Transverse colon (tissue), 4 donors: ENCODE data around the gene ATAD3C.

Experiments
- POLR2A ChIP-seq: fragments of 450-650 bp; IDR thresholded peaks from one replicate; pipeline ENCODE4 v1.6.1; 2016; ENCODE audit warnings: antibody characterized with exemption, mild to moderate bottlenecking, moderate library complexity
- POLR2AphosphoS5 ChIP-seq, 3 donors: sonication (generic); formaldehyde crosslinking; IDR thresholded peaks; one replicate each; pipeline ENCODE4 v1.6.1; 2016; ENCODE audit warnings: antibody characterized with exemption in 3 of 3
- TF ChIP-seq, protein P1 (sequence below), 5 experiments: fragments of 200-600 bp in 3 of 5; fragments of 450-650 bp in 2 of 5; sonication (generic) in 3 of 5; IDR thresholded peaks; 1 replicate in 2 of 5; 2 replicates in 3 of 5; pipeline ENCODE4 v1.5.1; 2016 to 2017; ENCODE audit warnings: antibody characterized with exemption in 5 of 5, inconsistent platforms in 3 of 5, mild to moderate bottlenecking in 2 of 5, moderate library complexity in 1 of 5

GRCh38 chr1:1435106-1435903 lies 14.2 kb upstream of the ATAD3C start, which contains the start of gene VWA1:
- TF ChIP-seq, protein P1, sequence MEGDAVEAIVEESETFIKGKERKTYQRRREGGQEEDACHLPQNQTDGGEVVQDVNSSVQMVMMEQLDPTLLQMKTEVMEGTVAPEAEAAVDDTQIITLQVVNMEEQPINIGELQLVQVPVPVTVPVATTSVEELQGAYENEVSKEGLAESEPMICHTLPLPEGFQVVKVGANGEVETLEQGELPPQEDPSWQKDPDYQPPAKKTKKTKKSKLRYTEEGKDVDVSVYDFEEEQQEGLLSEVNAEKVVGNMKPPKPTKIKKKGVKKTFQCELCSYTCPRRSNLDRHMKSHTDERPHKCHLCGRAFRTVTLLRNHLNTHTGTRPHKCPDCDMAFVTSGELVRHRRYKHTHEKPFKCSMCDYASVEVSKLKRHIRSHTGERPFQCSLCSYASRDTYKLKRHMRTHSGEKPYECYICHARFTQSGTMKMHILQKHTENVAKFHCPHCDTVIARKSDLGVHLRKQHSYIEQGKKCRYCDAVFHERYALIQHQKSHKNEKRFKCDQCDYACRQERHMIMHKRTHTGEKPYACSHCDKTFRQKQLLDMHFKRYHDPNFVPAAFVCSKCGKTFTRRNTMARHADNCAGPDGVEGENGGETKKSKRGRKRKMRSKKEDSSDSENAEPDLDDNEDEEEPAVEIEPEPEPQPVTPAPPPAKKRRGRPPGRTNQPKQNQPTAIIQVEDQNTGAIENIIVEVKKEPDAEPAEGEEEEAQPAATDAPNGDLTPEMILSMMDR (IDR thresholded peaks at IDR 0.05): no peak
- peak; percentile 58 to 65 (median 63) for TF ChIP-seq POLR2AphosphoS5 (IDR thresholded peaks at IDR 0.05)
- TF ChIP-seq POLR2A: no peak
